Measurements from ENCODE around the gene VOPP1. TPM values are rescaled to one million over a fixed set of nuclear protein-coding genes. Genes with fewer than 3 reads are reported as not detected.

The VOPP1 gene
- polyA plus RNA-seq, 1 experiment: 88.4 TPM

DNA sequence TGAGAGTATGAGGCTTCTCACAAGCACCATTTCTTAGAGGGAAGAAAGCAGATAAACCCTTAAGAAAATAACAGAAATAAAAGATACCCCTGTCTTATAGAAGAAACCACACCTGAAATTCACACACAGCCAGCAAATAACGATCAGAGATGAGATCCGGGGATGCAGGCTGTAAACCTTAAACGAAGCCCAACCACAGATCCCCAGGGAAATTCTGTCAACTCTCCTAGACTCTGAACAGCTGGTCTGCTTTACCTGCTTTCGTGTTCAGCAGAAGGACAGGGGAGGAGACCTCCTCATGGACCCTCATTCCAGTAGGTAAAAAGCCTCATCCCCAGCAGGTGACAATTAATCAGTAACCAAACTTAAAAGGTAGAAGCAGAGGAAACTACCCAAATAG is 45.0 kb downstream of the VOPP1 start:
- H3K9me3 ChIP-seq (ENCODE audit: control insufficient read depth, insufficient read depth, low read length): no peaks in the 10 kb centered on the region; the same call in 1 of the 2 replicates
- CTCF ChIA-PET: no interaction called here
- POLR2A ChIA-PET: no interaction called here
- H3K27ac ChIP-seq (ENCODE audit: low read depth, low read length): no peak overlapping the region
- no peak overlapping the region for H3K4me3 ChIP-seq (ENCODE audit: low read depth, low read length)
- no peak for DNase-seq (ENCODE audit: low read depth, low spot score)
- TF ChIP-seq, protein P1, sequence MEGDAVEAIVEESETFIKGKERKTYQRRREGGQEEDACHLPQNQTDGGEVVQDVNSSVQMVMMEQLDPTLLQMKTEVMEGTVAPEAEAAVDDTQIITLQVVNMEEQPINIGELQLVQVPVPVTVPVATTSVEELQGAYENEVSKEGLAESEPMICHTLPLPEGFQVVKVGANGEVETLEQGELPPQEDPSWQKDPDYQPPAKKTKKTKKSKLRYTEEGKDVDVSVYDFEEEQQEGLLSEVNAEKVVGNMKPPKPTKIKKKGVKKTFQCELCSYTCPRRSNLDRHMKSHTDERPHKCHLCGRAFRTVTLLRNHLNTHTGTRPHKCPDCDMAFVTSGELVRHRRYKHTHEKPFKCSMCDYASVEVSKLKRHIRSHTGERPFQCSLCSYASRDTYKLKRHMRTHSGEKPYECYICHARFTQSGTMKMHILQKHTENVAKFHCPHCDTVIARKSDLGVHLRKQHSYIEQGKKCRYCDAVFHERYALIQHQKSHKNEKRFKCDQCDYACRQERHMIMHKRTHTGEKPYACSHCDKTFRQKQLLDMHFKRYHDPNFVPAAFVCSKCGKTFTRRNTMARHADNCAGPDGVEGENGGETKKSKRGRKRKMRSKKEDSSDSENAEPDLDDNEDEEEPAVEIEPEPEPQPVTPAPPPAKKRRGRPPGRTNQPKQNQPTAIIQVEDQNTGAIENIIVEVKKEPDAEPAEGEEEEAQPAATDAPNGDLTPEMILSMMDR (IDR thresholded peaks at IDR 0.05; ENCODE audit: low read depth, low read length): no peak
- no peaks in the 10 kb centered on the region for H3K27me3 ChIP-seq (ENCODE audit: control insufficient read depth, insufficient read depth, low read length)

DNA sequence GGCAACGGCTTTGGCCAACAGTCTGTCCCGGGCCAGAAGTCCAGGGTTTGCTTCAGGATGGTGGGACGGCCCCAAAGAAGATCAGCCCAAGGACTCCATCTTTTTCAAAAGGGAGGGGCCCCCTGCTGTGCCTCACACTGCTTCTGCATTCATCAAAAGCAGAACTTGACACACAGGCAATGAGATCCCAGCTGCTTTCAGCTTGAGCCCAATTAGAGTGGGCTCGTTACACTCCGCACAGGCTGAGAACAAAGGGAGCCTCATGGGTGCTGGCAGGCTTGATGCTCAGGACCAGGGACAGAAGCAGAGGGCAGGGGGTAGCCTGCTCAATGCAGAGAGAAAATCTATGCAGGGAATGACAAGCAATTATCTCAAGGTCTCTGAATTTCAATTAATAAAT is 45.5 kb downstream of the VOPP1 start:
- H3K4me3 ChIP-seq (ENCODE audit: low read depth, low read length): no peak overlapping the region
- H3K27ac ChIP-seq (ENCODE audit: low read depth, low read length): no peak overlapping the region
- DNase-seq (ENCODE audit: low read depth, low spot score): no peak
- CTCF ChIA-PET: no interaction called here
- TF ChIP-seq, protein P1 (IDR thresholded peaks at IDR 0.05; ENCODE audit: low read depth, low read length): no peak
- no peaks in the 10 kb centered on the region; the same call in 1 of the 2 replicates for H3K9me3 ChIP-seq (ENCODE audit: control insufficient read depth, insufficient read depth, low read length)
- no peaks in the 10 kb centered on the region for H3K27me3 ChIP-seq (ENCODE audit: control insufficient read depth, insufficient read depth, low read length)
- POLR2A ChIA-PET: no interaction called here

DNA sequence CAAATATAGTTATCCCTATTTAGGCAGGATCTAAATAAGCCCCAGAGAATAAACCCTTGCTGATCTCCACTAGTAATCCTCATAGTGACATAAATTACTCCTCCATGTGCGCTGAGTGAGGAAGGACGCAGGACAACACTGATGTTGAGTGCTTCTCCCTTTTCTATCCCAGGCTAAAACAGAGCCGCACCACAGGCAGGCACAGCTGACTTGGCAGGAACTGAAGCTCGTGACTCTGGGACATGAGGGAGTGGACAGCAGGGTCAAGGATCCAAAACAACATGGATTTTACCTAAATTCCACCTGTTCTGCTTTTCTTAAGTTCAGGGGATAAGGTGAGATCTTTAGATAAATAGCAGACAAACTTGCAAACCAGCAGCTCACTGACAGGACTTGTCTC is 46.0 kb downstream of the VOPP1 start:
- H3K9me3 ChIP-seq (ENCODE audit: control insufficient read depth, insufficient read depth, low read length): no peaks in the 10 kb centered on the region; the same call in 1 of the 2 replicates
- no peak overlapping the region for H3K4me3 ChIP-seq (ENCODE audit: low read depth, low read length)
- TF ChIP-seq, protein P1 (IDR thresholded peaks at IDR 0.05; ENCODE audit: low read depth, low read length): no peak
- POLR2A ChIA-PET: no interaction called here
- no peak overlapping the region for H3K27ac ChIP-seq (ENCODE audit: low read depth, low read length)
- no peak for DNase-seq (ENCODE audit: low read depth, low spot score)
- no peaks in the 10 kb centered on the region for H3K27me3 ChIP-seq (ENCODE audit: control insufficient read depth, insufficient read depth, low read length)
- CTCF ChIA-PET: no interaction called here

DNA sequence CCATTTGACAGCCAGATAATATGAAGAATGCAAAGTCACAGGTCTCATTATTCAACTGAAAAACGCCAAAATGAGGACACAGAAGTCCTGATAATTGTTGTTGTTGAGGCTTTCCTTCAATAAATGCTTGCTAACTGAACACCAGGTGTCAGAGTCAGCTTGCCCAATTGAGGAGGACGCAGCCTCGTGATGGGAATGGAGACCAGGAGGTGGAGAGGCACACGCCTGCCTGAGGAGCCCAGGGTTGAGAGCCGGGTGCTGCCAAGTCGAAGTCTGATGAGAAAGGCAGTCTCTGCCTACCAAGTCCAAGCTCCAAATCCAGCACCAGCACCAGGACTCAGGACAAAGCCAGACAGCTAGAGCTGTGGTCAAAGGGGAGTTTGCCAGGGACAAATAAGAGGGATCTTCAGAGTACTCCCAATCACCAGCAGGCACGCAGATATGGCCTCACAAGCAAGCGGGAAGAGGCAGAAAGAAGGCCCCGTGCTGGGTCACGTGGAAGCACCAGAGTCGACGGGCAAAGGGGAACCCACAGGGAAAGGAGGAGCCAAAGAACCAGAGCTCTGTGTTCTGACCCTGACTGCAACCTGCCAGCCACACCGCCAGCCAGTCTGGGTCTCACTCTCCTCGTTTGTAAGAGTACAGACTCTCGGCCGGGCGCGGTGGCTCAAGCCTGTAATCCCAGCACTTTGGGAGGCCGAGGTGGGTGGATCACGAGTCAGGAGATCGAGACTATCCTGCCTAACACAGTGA is 47.6 kb downstream of the VOPP1 start:
- DNase-seq (ENCODE audit: low read depth, low spot score): no peak
- POLR2A ChIA-PET: no interaction called here
- CTCF ChIA-PET: no interaction called here
- H3K27me3 ChIP-seq (ENCODE audit: control insufficient read depth, insufficient read depth, low read length): no peaks in the 10 kb centered on the region
- H3K9me3 ChIP-seq (ENCODE audit: control insufficient read depth, insufficient read depth, low read length): no peaks in the 10 kb centered on the region; the same call in 1 of the 2 replicates
- no peak overlapping the region for H3K27ac ChIP-seq (ENCODE audit: low read depth, low read length)
- TF ChIP-seq, protein P1 (IDR thresholded peaks at IDR 0.05; ENCODE audit: low read depth, low read length): no peak
- no peak overlapping the region for H3K4me3 ChIP-seq (ENCODE audit: low read depth, low read length)

DNA sequence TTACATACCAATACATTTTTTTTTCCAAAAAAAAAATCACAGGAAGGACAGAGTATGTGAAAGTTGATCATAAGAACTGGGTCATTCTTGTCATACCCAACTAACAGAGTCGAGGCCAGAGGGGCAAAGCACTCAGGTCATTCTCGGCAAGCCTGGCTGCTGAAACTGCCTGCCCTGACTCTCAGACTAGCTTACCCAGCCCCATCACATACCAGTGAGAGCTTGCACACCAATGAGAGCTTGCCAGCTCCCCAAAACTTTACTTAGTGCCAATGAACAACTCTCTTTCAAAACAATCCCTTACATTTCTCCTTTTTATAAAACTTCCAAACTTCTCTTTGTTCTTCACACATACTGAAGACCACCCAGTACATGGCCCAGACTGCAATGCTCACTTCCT is 48.9 kb downstream of the VOPP1 start:
- Histone ChIP-seq H3K9me3 (ENCODE audit: control insufficient read depth, insufficient read depth, low read length) (no peaks in the 10 kb centered on the region; the same call in 1 of the 2 replicates), H3K27ac (ENCODE audit: low read depth, low read length) (no peak overlapping the region), H3K4me3 (ENCODE audit: low read depth, low read length) (no peak overlapping the region), H3K27me3 (ENCODE audit: control insufficient read depth, insufficient read depth, low read length) (no peaks in the 10 kb centered on the region)
- ChIA-PET CTCF (interaction anchor here (0.7 to 1.0 kb wide), 2 partner anchors 13 to 246 kb away, joined by 4 read pairs; no protein-coding TSS in a partner anchor), POLR2A (no interaction called here)
- no peak for DNase-seq (ENCODE audit: low read depth, low spot score)
- TF ChIP-seq, protein P1 (IDR thresholded peaks at IDR 0.05; ENCODE audit: low read depth, low read length): no peak
